ENCODE results near the gene ARRB1. TPM values are rescaled to one million over a fixed set of nuclear protein-coding genes. Genes with fewer than 3 reads are reported as not detected.

The ARRB1 gene
- polyA plus RNA-seq, 1 experiment = 36.9 TPM

DNA sequence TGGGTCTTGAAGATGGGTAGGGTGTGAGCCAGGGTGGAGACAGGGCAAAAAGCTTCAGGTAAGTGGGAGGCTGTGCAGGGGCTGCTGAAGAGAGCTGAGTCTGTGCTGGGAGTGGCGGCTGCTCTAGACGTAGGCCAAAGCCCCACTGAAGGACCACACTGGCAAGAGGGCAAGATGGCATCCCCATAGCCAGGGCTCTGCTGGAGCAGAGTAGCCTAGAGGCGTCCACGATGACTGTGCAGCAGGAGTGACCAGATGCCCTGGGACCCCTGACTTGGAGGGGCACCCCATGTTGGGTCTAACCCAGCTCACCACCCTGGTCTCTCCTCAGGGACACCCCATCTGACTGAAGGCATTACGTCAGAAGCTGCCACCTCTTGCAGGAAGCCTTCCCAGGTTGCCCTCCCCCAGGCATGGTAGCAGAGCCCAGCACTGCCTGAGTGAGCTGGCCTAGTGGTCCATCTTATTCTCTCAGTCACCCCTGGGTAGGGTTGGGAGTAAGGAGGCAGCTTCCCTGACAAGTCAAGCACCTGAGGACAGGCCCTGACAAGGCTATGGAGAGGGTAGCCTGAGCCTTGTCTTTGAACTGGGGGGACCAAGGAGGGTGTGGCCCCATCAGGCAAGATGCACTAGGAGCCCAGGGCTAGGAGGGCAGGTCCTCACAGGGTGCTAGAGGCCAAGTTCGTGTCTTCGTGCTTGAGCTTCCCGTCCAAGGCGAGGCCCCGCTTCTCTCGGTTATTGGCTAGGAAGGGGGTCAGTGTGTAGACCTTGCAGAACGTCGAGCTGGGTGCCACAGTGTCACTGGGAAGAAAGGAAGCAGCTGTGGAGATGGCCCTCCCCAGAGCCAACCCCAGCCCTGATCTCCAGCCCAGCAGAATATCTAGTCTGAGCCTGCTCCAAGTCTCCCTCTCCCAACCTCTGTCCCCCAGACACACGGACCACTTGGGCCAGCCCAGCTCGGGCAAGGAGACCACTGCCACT lies 77.8 kb downstream of the ARRB1 start:
- peak overlapping the region; percentile 39 for H3K27ac ChIP-seq (ENCODE audit: low read depth, low read length)
- H3K4me3 ChIP-seq (ENCODE audit: low read depth, low read length) = no peak overlapping the region
- no peak for DNase-seq (ENCODE audit: low read depth, low spot score)
- H3K27me3 ChIP-seq (ENCODE audit: control insufficient read depth, insufficient read depth, low read length) = no peaks in the 10 kb centered on the region
- CTCF ChIA-PET = interaction anchor here (0.6 to 1.1 kb wide), 2 partner anchors 111 to 507 kb away, joined by 4 read pairs; no protein-coding TSS in a partner anchor
- TF ChIP-seq, protein P1, sequence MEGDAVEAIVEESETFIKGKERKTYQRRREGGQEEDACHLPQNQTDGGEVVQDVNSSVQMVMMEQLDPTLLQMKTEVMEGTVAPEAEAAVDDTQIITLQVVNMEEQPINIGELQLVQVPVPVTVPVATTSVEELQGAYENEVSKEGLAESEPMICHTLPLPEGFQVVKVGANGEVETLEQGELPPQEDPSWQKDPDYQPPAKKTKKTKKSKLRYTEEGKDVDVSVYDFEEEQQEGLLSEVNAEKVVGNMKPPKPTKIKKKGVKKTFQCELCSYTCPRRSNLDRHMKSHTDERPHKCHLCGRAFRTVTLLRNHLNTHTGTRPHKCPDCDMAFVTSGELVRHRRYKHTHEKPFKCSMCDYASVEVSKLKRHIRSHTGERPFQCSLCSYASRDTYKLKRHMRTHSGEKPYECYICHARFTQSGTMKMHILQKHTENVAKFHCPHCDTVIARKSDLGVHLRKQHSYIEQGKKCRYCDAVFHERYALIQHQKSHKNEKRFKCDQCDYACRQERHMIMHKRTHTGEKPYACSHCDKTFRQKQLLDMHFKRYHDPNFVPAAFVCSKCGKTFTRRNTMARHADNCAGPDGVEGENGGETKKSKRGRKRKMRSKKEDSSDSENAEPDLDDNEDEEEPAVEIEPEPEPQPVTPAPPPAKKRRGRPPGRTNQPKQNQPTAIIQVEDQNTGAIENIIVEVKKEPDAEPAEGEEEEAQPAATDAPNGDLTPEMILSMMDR (IDR thresholded peaks at IDR 0.05; ENCODE audit: low read depth, low read length) = no peak
- H3K9me3 ChIP-seq (ENCODE audit: control insufficient read depth, insufficient read depth, low read length) = no peaks in the 10 kb centered on the region
- POLR2A ChIA-PET = interaction anchor here (0.7 kb wide), 1 partner anchor 213 kb away, joined by 5 read pairs; no protein-coding TSS in a partner anchor

DNA sequence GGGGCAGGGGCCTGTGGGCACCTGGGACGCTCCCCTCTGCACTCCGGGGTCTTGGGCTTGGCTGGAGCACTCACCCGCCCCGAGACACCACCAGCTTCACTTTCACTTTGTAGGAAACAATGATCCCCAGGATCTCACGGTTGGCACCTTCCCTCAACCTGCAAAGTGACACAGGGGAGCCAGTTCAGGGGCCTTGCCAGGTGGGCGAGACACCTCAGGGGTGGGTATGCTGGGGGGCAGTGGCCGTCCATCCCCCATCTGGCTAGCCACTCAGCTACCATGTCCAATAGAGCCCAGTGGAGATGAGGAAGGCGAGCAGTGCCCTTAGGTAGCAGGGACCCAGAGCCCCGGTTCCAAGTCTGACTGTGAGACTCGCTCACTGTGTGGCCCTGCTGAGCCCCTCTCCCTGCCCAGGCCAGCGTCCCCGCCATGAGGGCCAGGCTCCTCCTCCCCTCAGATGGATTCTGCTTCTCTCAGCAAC lies 78.6 kb downstream of the ARRB1 start:
- ChIA-PET POLR2A (no interaction called here), CTCF (interaction anchor here (1.1 kb wide), 1 partner anchor 112 kb away, joined by 4 read pairs; no protein-coding TSS in a partner anchor)
- Histone ChIP-seq H3K4me3 (ENCODE audit: low read depth, low read length) (no peak overlapping the region), H3K9me3 (ENCODE audit: control insufficient read depth, insufficient read depth, low read length) (no peaks in the 10 kb centered on the region), H3K27ac (ENCODE audit: low read depth, low read length) (no peak overlapping the region), H3K27me3 (ENCODE audit: control insufficient read depth, insufficient read depth, low read length) (no peaks in the 10 kb centered on the region)
- no peak for DNase-seq (ENCODE audit: low read depth, low spot score)
- TF ChIP-seq, protein P1 (IDR thresholded peaks at IDR 0.05; ENCODE audit: low read depth, low read length) = no peak

DNA sequence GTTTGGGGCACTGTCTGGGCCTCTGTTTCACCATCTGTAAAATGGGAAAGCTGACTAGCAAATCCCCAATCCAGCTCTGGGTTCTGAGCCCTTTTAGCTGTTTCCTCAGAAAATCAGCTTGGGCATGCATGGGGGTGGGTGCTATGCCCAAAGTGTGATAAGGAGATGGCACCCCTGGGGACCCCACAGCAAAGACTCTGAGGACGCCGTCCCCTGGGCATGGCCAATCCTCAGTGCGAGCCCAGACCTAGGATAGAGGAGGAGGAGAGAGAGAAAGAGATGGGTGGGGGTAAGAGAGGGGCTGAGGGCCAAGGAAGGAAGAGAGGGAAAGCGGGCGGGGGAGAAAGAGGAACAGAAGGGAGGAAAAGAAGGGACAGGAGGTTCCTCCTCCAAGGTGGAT lies 79.1 kb downstream of the ARRB1 start:
- no peak overlapping the region for H3K4me3 ChIP-seq (ENCODE audit: low read depth, low read length)
- CTCF ChIA-PET = no interaction called here
- POLR2A ChIA-PET = interaction anchor here (0.6 kb wide), 1 partner anchor 128 kb away, joined by 3 read pairs; no protein-coding TSS in a partner anchor

GRCh38 chr11:75271730-75272129 lies 79.7 kb downstream of the ARRB1 start:
- POLR2A ChIA-PET = interaction anchor here (0.6 kb wide), 1 partner anchor 128 kb away, joined by 3 read pairs; no protein-coding TSS in a partner anchor
- Histone ChIP-seq H3K27me3 (ENCODE audit: control insufficient read depth, insufficient read depth, low read length) (no peaks in the 10 kb centered on the region), H3K27ac (ENCODE audit: low read depth, low read length) (no peak overlapping the region), H3K4me3 (ENCODE audit: low read depth, low read length) (no peak overlapping the region), H3K9me3 (ENCODE audit: control insufficient read depth, insufficient read depth, low read length) (no peaks in the 10 kb centered on the region)
- CTCF ChIA-PET = interaction anchor here (0.9 to 2.7 kb wide), 6 partner anchors 9 to 131 kb away, joined by 3 to 20 read pairs (median 8); no protein-coding TSS in a partner anchor
- TF ChIP-seq, protein P1 (IDR thresholded peaks at IDR 0.05; ENCODE audit: low read depth, low read length) = no peak
- no peak for DNase-seq (ENCODE audit: low read depth, low spot score)

More for the DNA sequence above, 79.1 kb downstream of the ARRB1 start:
- Histone ChIP-seq H3K9me3 (ENCODE audit: control insufficient read depth, insufficient read depth, low read length) (no peaks in the 10 kb centered on the region), H3K27ac (ENCODE audit: low read depth, low read length) (no peak overlapping the region), H3K27me3 (ENCODE audit: control insufficient read depth, insufficient read depth, low read length) (no peaks in the 10 kb centered on the region)
- DNase-seq (ENCODE audit: low read depth, low spot score) = no peak
- TF ChIP-seq, protein P1 (IDR thresholded peaks at IDR 0.05; ENCODE audit: low read depth, low read length) = no peak

All from AG04450 (cell line).